ENCODE measurements around the gene MTFMT. TPM values are rescaled to one million over a fixed set of nuclear protein-coding genes. Genes with fewer than 3 reads are reported as not detected.
"Not testable (repeated sequence)": the region's sequence is repeated elsewhere in the genome, so short reads cannot be mapped to it uniquely, and the experiment has no call there.

MTFMT gene
- 7.8 TPM for total RNA-seq

GRCh38 chr15:65028921-65029735 is at the start of gene MTFMT:
TSS of gene MTFMT (minus strand) at chr15:65029639. CDS start at chr15:65029613, 26 bp downstream.
- peak within 1 kb of the TSS; percentile 87 for H3K4me3 ChIP-seq (ENCODE audit: low read length)
- peaks cover 2% of the 10 kb centered on the region for H3K27me3 ChIP-seq (ENCODE audit: insufficient read depth, low read length)
- H3K4me1 ChIP-seq (ENCODE audit: insufficient read depth, low read length): peaks cover 33% of the 10 kb centered on the region

GRCh38 chr15:65077981-65078352 is 48.5 kb upstream of the MTFMT start:
- Histone ChIP-seq H3K4me3 (ENCODE audit: low read length) (no peak overlapping the region), H3K4me1 (ENCODE audit: insufficient read depth, low read length) (peaks cover 4% of the 10 kb centered on the region), H3K9me3 (ENCODE audit: low read depth, low read length) (no peaks in the 10 kb centered on the region), H3K27me3 (ENCODE audit: insufficient read depth, low read length) (peaks cover 8% of the 10 kb centered on the region)

More at GRCh38 chr15:65028921-65029735, at the start of gene MTFMT:
- no peaks in the 10 kb centered on the region for H3K9me3 ChIP-seq (ENCODE audit: low read depth, low read length)

- H3K27me3 ChIP-seq (ENCODE audit: insufficient read depth, low read length): peaks cover 8% of the 10 kb centered on the region
- H3K4me3 ChIP-seq (ENCODE audit: low read length): no peak overlapping the region
- peaks cover 4% of the 10 kb centered on the region for H3K4me1 ChIP-seq (ENCODE audit: insufficient read depth, low read length)
- no peaks in the 10 kb centered on the region for H3K9me3 ChIP-seq (ENCODE audit: low read depth, low read length)
These were observed 48.0 kb upstream of the MTFMT start for GRCh38 chr15:65077291-65077980.

GRCh38 chr15:65076486-65077290 is 47.2 kb upstream of the MTFMT start, which contains the start of gene KBTBD13:
TSS of gene KBTBD13 (plus strand) at chr15:65076746. CDS start at chr15:65076816, 70 bp downstream.
- Histone ChIP-seq H3K4me1 (ENCODE audit: insufficient read depth, low read length) (peaks cover 4% of the 10 kb centered on the region), H3K9me3 (ENCODE audit: low read depth, low read length) (no peaks in the 10 kb centered on the region), H3K4me3 (ENCODE audit: low read length) (no peak within 1 kb of the TSS), H3K27me3 (ENCODE audit: insufficient read depth, low read length) (peaks cover 8% of the 10 kb centered on the region)

- H3K4me1 ChIP-seq (ENCODE audit: insufficient read depth, low read length); H3K27me3 ChIP-seq (ENCODE audit: insufficient read depth, low read length); H3K4me3 ChIP-seq (ENCODE audit: low read length); H3K9me3 ChIP-seq (ENCODE audit: low read depth, low read length): not testable (repeated sequence)
These were observed 46.4 kb upstream of the MTFMT start for GRCh38 chr15:65075607-65076395.

- not testable (repeated sequence) for H3K27me3 ChIP-seq (ENCODE audit: insufficient read depth, low read length); H3K9me3 ChIP-seq (ENCODE audit: low read depth, low read length); H3K4me3 ChIP-seq (ENCODE audit: low read length); H3K4me1 ChIP-seq (ENCODE audit: insufficient read depth, low read length)
These were observed 45.5 kb upstream of the MTFMT start for GRCh38 chr15:65074946-65075345.

GRCh38 chr15:65072617-65073016 is 43.2 kb upstream of the MTFMT start:
- Histone ChIP-seq H3K9me3 (ENCODE audit: low read depth, low read length) (no peaks in the 10 kb centered on the region), H3K4me3 (ENCODE audit: low read length) (no peak overlapping the region), H3K4me1 (ENCODE audit: insufficient read depth, low read length) (no peaks in the 10 kb centered on the region), H3K27me3 (ENCODE audit: insufficient read depth, low read length) (peaks cover 11% of the 10 kb centered on the region)

- Histone ChIP-seq H3K4me1 (ENCODE audit: insufficient read depth, low read length) (no peaks in the 10 kb centered on the region), H3K9me3 (ENCODE audit: low read depth, low read length) (no peaks in the 10 kb centered on the region), H3K27me3 (ENCODE audit: insufficient read depth, low read length) (peaks cover 15% of the 10 kb centered on the region), H3K4me3 (ENCODE audit: low read length) (no peak overlapping the region)
These were observed 42.6 kb upstream of the MTFMT start for GRCh38 chr15:65072027-65072426.

- Histone ChIP-seq H3K4me1 (ENCODE audit: insufficient read depth, low read length) (no peaks in the 10 kb centered on the region), H3K4me3 (ENCODE audit: low read length) (no peak overlapping the region), H3K9me3 (ENCODE audit: low read depth, low read length) (no peaks in the 10 kb centered on the region)
These were observed 42.0 kb upstream of the MTFMT start for GRCh38 chr15:65071381-65071811.

GRCh38 chr15:65069779-65070546 is 40.5 kb upstream of the MTFMT start:
- H3K4me3 ChIP-seq (ENCODE audit: low read length): no peak overlapping the region
- H3K27me3 ChIP-seq (ENCODE audit: insufficient read depth, low read length): peaks cover 36% of the 10 kb centered on the region
- H3K4me1 ChIP-seq (ENCODE audit: insufficient read depth, low read length): no peaks in the 10 kb centered on the region
- no peaks in the 10 kb centered on the region for H3K9me3 ChIP-seq (ENCODE audit: low read depth, low read length)

More at GRCh38 chr15:65071381-65071811, 42.0 kb upstream of the MTFMT start:
- H3K27me3 ChIP-seq (ENCODE audit: insufficient read depth, low read length): peaks cover 22% of the 10 kb centered on the region

GRCh38 chr15:65069179-65069578 is 39.7 kb upstream of the MTFMT start:
- Histone ChIP-seq H3K4me3 (ENCODE audit: low read length) (no peak overlapping the region), H3K27me3 (ENCODE audit: insufficient read depth, low read length) (peaks cover 37% of the 10 kb centered on the region), H3K4me1 (ENCODE audit: insufficient read depth, low read length) (no peaks in the 10 kb centered on the region), H3K9me3 (ENCODE audit: low read depth, low read length) (no peaks in the 10 kb centered on the region)

GRCh38 chr15:65068403-65068788 is 39.0 kb upstream of the MTFMT start:
- Histone ChIP-seq H3K4me3 (ENCODE audit: low read length) (no peak overlapping the region), H3K4me1 (ENCODE audit: insufficient read depth, low read length) (no peaks in the 10 kb centered on the region), H3K27me3 (ENCODE audit: insufficient read depth, low read length) (peaks cover 37% of the 10 kb centered on the region), H3K9me3 (ENCODE audit: low read depth, low read length) (no peaks in the 10 kb centered on the region)

GRCh38 chr15:65067645-65068402 is 38.4 kb upstream of the MTFMT start, which contains the start of gene RASL12:
TSS of gene RASL12 (minus strand) at chr15:65067991. CDS start at chr15:65067835, 156 bp downstream.
- Histone ChIP-seq H3K9me3 (ENCODE audit: low read depth, low read length) (no peaks in the 10 kb centered on the region), H3K4me3 (ENCODE audit: low read length) (no peak within 1 kb of the TSS), H3K27me3 (ENCODE audit: insufficient read depth, low read length) (peaks cover 37% of the 10 kb centered on the region), H3K4me1 (ENCODE audit: insufficient read depth, low read length) (no peaks in the 10 kb centered on the region)
